ENCODE measurements around the gene DCLK3. TPM values are rescaled to one million over a fixed set of nuclear protein-coding genes. Genes with fewer than 3 reads are reported as not detected.

The DCLK3 gene, protein sequence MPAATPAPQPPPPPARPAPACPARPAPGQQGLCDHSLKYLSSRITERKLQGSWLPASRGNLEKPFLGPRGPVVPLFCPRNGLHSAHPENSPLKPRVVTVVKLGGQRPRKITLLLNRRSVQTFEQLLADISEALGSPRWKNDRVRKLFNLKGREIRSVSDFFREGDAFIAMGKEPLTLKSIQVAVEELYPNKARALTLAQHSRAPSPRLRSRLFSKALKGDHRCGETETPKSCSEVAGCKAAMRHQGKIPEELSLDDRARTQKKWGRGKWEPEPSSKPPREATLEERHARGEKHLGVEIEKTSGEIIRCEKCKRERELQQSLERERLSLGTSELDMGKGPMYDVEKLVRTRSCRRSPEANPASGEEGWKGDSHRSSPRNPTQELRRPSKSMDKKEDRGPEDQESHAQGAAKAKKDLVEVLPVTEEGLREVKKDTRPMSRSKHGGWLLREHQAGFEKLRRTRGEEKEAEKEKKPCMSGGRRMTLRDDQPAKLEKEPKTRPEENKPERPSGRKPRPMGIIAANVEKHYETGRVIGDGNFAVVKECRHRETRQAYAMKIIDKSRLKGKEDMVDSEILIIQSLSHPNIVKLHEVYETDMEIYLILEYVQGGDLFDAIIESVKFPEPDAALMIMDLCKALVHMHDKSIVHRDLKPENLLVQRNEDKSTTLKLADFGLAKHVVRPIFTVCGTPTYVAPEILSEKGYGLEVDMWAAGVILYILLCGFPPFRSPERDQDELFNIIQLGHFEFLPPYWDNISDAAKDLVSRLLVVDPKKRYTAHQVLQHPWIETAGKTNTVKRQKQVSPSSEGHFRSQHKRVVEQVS
- not detected in 2 replicates for total RNA-seq
- total RNA-seq (2013) = 0.09 TPM
- 0.01 TPM in 1 of 2 replicates, not detected in the other for polyA plus RNA-seq
- polyA minus RNA-seq = not detected in 2 replicates

DNA sequence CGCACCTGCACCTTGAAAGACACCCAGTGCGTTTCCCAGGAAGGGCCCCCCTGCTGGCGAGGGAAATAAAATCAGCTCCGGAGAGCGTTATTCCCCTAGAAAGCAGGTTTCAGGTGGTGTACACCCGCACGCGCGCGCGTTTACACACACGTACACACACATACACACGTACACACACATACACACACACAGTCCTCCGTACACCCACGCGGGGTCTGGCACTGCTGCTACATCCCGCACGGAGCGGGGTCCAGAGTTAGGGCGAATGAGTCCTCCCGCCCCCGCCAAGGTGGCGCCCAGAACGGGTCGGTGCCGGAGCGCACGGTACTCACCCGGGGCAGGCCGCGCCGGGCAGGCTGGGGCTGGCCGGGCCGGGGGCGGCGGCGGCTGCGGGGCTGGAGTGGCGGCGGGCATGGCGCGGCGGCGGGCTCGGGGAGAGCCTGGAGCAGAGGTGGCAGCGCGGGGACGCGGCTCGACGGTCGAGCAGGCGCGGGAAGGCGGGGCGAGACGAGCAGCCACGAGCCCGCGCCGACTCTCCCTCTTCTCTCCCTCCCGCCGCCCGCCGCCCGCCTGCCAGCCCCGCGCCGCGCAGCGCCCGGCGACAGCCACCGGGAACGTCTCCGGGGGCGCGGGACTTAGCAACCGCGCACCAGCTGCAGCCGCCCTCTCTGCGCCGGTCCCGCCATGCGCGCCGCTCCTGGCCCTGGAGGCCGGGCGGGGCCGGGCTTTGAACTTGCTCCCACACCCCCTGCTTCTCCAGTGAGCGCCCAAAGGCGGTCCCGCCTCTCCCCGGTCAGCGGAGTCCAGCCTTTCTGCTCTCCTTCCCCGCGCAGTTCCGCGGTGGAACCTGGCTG lies at the start of gene DCLK3:
Gene DCLK3 (minus strand): TSS at position 704 of the 854 bp plus-strand sequence. CDS start 290 bp downstream, at position 414.
- no peak for TF ChIP-seq EZH2 (IDR thresholded peaks at IDR 0.05; ENCODE audit: borderline replicate concordance, insufficient read depth, low read depth, low read length, poor library complexity, severe bottlenecking)
- TF ChIP-seq, protein P1, sequence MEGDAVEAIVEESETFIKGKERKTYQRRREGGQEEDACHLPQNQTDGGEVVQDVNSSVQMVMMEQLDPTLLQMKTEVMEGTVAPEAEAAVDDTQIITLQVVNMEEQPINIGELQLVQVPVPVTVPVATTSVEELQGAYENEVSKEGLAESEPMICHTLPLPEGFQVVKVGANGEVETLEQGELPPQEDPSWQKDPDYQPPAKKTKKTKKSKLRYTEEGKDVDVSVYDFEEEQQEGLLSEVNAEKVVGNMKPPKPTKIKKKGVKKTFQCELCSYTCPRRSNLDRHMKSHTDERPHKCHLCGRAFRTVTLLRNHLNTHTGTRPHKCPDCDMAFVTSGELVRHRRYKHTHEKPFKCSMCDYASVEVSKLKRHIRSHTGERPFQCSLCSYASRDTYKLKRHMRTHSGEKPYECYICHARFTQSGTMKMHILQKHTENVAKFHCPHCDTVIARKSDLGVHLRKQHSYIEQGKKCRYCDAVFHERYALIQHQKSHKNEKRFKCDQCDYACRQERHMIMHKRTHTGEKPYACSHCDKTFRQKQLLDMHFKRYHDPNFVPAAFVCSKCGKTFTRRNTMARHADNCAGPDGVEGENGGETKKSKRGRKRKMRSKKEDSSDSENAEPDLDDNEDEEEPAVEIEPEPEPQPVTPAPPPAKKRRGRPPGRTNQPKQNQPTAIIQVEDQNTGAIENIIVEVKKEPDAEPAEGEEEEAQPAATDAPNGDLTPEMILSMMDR (IDR thresholded peaks at IDR 0.05) = no peak
- Mint-ChIP-seq H3K4me3 (peak within 1 kb of the TSS; percentile 46), H3K4me1 (peaks cover 10% of the 10 kb centered on the region), H3K27ac (no peak within 1 kb of the TSS), H3K27me3 (peaks cover 70% of the 10 kb centered on the region), H3K9me3 (ENCODE audit: insufficient read depth) (no peaks in the 10 kb centered on the region)
- WGBS (ENCODE audit: insufficient coverage) = 8% methylated on average over 99 of the region's 99 CpGs
- peaks cover 0 to 33% (median 20%) of the 10 kb centered on the region in 4 experiments for H3K27me3 ChIP-seq (replicated peaks in 1 of 4; ENCODE audit: control extremely low read depth in 1 of 4, control insufficient read depth in 3 of 4, insufficient read depth in 4 of 4, low read length in 3 of 4)
- peaks cover 0 to 4% of the 10 kb centered on the region in 2 donors for H3K4me1 ChIP-seq (ENCODE audit: control insufficient read depth in 2 of 2, insufficient read depth in 2 of 2, low read length in 2 of 2)
- H3K27ac ChIP-seq (ENCODE audit: low read length in 2 of 2) = no peak within 1 kb of the TSS
- CTCF ChIA-PET = no interaction called here
- DNase-seq = no peak
- peaks cover 0 to 8% (median 0%) of the 10 kb centered on the region in 3 donors for H3K9me3 ChIP-seq (ENCODE audit: control extremely low read depth in 1 of 3, control insufficient read depth in 2 of 3, insufficient read depth in 1 of 3, low read length in 2 of 3)
- no peaks in the 10 kb centered on the region for H3K79me2 ChIP-seq (ENCODE audit: control insufficient read depth, insufficient read depth, low read length)
- intact Hi-C loops (cut with micrococcal nuclease) = no loop called here
- POLR2A ChIA-PET = no interaction called here
- H3K4me3 ChIP-seq (ENCODE audit: control extremely low read depth in 1 of 5, extremely low read depth in 1 of 5, insufficient read depth in 1 of 5, low read depth in 2 of 5, low read length in 4 of 5) = no peak within 1 kb of the TSS
- no peak for ATAC-seq (ENCODE audit: low read depth)
- no peaks in the 10 kb centered on the region for H3K36me3 ChIP-seq (replicated peaks in 1 of 2; ENCODE audit: control extremely low read depth in 1 of 2, control insufficient read depth in 1 of 2, extremely low read depth in 1 of 2, insufficient read depth in 2 of 2, low read length in 1 of 2)
- no peaks in the 10 kb centered on the region for H4K20me1 ChIP-seq (ENCODE audit: control insufficient read depth, insufficient read depth, low read length, poor library complexity, severe bottlenecking)
- H3K9ac ChIP-seq (ENCODE audit: low read length) = no peak within 1 kb of the TSS
- H3K4me2 ChIP-seq (replicated peaks; ENCODE audit: low read depth, low read length, poor library complexity, severe bottlenecking) = peak within 1 kb of the TSS; percentile 22
- peak within 1 kb of the TSS; percentile 22 for H2AFZ ChIP-seq (ENCODE audit: insufficient read depth, low read depth, low read length, poor library complexity, severe bottlenecking)

Data from B cell (primary cell).